SU-DHL-6 (cell line): ENCODE data around the gene CTH.
"Not testable (repeated sequence)": the region's sequence is repeated elsewhere in the genome, so short reads cannot be mapped to it uniquely, and the experiment has no call there.

Experiments used
- H2AFZ ChIP-seq: fragments of 200-600 bp; sonication (generic); 2 replicates; pipeline ENCODE4 v1.6.1; 2014; ENCODE audit warnings: low read depth, mild to moderate bottlenecking, moderate library complexity, mixed read lengths, antibody characterized with exemption, low read length; ENCODE audit not compliant: severe bottlenecking
- H3F3A ChIP-seq: fragments of 200-600 bp; shearing (Covaris generic); 2 replicates; pipeline ENCODE4 v1.6.0; 2016; ENCODE audit warnings: antibody characterized with exemption, mild to moderate bottlenecking; ENCODE audit not compliant: insufficient read depth
- H3K27ac ChIP-seq: fragments of 200-600 bp; sonication (generic); 2 replicates; pipeline ENCODE4 v1.5.1; 2016; ENCODE audit warnings: low read depth, mild to moderate bottlenecking, low read length, moderate library complexity, mixed read lengths
- H3K27me3 ChIP-seq: fragments of 200-600 bp; sonication (generic), shearing (Covaris generic); 2 replicates; pipeline ENCODE4 v1.6.0; 2014; ENCODE audit warnings: mild to moderate bottlenecking, low read length
- H3K36me3 ChIP-seq: fragments of 200-600 bp; sonication (generic); 2 replicates; pipeline ENCODE4 v1.6.1; 2014; ENCODE audit warnings: mild to moderate bottlenecking, low read length, mixed read lengths
- H3K4me2 ChIP-seq: fragments of 300-600, 200-600 bp; shearing (Covaris generic), sonication (generic); 2 replicates; pipeline ENCODE4 v1.6.0; 2014; ENCODE audit warnings: low read length, low read depth, mild to moderate bottlenecking; ENCODE audit not compliant: poor library complexity, severe bottlenecking
- H3K4me3 ChIP-seq: fragments of 200-600 bp; sonication (generic); 2 replicates; pipeline ENCODE4 v1.5.1; 2014; ENCODE audit warnings: antibody characterized with exemption, low read length, mild to moderate bottlenecking, mixed read lengths; ENCODE audit not compliant: insufficient read depth, poor library complexity, severe bottlenecking
- H3K79me2 ChIP-seq: fragments of 200-600 bp; sonication (generic); 2 replicates; pipeline ENCODE4 v1.6.1; 2014; ENCODE audit warnings: mild to moderate bottlenecking, low read length, moderate library complexity; ENCODE audit not compliant: insufficient read depth
- H3K9ac ChIP-seq: fragments of 200-600 bp; sonication (generic); 2 replicates; pipeline ENCODE4 v1.7.0; 2014; ENCODE audit warnings: mild to moderate bottlenecking, low read length
- H3K9me2 ChIP-seq: fragments of 200-600 bp; sonication (generic); replicated peaks from 2 replicates; pipeline ENCODE4 v1.6.1; 2014; ENCODE audit warnings: low read length; ENCODE audit not compliant: insufficient read depth
- H3K9me3 ChIP-seq: fragments of 200-600 bp; sonication (generic); 2 replicates; pipeline ENCODE4 v1.6.1; 2014; ENCODE audit warnings: low read length, mixed read lengths; ENCODE audit not compliant: insufficient read depth
- H4K20me1 ChIP-seq: fragments of 200-600 bp; sonication (generic); 2 replicates; pipeline ENCODE4 v1.6.1; 2014; ENCODE audit warnings: low read depth, mild to moderate bottlenecking, antibody characterized with exemption, low read length, moderate library complexity, mixed read lengths
- EZH2phosphoT487 ChIP-seq: fragments of 200-600 bp; sonication (generic), shearing (Covaris generic); conservative IDR thresholded peaks from 2 replicates; pipeline ENCODE4 v1.6.1; 2018; ENCODE audit warnings: mild to moderate bottlenecking, antibody characterized with exemption, low read length, moderate library complexity, mixed read lengths
- TF ChIP-seq, protein P1 (sequence below): fragments of 200-600 bp; sonication (generic); IDR thresholded peaks from one replicate; pipeline ENCODE4 v1.5.1; 2017; ENCODE audit warnings: antibody characterized with exemption, mild to moderate bottlenecking, low read length, moderate library complexity; ENCODE audit not compliant: insufficient read depth, poor library complexity, severe bottlenecking

CTH gene

DNA sequence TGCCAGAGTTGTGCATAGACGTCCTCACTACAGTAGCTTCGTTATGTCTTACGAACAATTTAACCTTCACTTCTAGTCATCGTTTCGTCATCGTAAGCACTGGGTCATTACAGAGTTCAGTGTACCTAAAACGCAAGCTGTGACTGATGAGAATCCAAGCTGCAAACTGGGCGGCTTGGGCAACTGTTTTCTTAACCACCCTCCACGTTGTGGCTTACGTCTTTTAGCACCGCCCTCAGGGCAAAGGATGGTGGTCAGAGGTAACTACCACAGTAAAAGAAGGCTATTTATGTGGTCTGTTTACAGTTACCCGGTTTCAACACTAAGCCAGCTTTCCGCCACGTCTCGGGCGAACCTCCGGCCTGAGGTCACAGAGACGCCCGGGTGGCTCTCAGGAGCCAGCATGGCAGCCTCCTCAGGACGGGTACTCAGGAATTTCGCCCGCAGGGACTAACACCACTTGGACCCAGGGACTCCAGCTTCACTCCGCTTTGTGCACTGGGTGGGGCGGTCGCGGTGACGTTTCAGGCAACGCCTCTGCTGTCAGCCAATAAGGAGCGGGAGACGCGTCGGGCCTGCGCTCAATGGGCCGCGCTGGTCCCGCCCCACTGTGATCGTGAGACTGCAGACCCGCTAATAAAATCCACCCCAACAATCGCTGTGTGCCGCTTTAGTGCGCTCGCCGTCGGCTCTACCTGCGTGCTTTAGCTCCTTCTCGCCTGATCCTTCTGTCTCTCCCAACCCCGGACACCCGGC lies at the start of gene CTH:
Gene CTH (plus strand): TSS at position 665 of the 756 bp plus-strand sequence. CDS start 148 bp downstream, outside the sequence.
- no peaks in the 10 kb centered on the region for H4K20me1 ChIP-seq
- peak within 1 kb of the TSS; percentile 97 for H2AFZ ChIP-seq
- no peaks in the 10 kb centered on the region for H3K9me3 ChIP-seq
- peaks cover 8% of the 10 kb centered on the region; the same call in 1 of the 2 replicates for H3K79me2 ChIP-seq
- no peak for TF ChIP-seq EZH2phosphoT487
- TF ChIP-seq, protein P1, sequence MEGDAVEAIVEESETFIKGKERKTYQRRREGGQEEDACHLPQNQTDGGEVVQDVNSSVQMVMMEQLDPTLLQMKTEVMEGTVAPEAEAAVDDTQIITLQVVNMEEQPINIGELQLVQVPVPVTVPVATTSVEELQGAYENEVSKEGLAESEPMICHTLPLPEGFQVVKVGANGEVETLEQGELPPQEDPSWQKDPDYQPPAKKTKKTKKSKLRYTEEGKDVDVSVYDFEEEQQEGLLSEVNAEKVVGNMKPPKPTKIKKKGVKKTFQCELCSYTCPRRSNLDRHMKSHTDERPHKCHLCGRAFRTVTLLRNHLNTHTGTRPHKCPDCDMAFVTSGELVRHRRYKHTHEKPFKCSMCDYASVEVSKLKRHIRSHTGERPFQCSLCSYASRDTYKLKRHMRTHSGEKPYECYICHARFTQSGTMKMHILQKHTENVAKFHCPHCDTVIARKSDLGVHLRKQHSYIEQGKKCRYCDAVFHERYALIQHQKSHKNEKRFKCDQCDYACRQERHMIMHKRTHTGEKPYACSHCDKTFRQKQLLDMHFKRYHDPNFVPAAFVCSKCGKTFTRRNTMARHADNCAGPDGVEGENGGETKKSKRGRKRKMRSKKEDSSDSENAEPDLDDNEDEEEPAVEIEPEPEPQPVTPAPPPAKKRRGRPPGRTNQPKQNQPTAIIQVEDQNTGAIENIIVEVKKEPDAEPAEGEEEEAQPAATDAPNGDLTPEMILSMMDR = no peak
- H3K36me3 ChIP-seq = no peaks in the 10 kb centered on the region
- peak within 1 kb of the TSS; percentile 72 for H3K4me2 ChIP-seq
- no peaks in the 10 kb centered on the region for H3K9me2 ChIP-seq
- no peaks in the 10 kb centered on the region for H3K27me3 ChIP-seq
- peak within 1 kb of the TSS; percentile 71 for H3K9ac ChIP-seq
- peak within 1 kb of the TSS; percentile 46 for H3K27ac ChIP-seq
- H3F3A ChIP-seq = peaks cover 3% of the 10 kb centered on the region; the same call in 1 of the 2 replicates
- peak within 1 kb of the TSS; percentile 94 for H3K4me3 ChIP-seq

DNA sequence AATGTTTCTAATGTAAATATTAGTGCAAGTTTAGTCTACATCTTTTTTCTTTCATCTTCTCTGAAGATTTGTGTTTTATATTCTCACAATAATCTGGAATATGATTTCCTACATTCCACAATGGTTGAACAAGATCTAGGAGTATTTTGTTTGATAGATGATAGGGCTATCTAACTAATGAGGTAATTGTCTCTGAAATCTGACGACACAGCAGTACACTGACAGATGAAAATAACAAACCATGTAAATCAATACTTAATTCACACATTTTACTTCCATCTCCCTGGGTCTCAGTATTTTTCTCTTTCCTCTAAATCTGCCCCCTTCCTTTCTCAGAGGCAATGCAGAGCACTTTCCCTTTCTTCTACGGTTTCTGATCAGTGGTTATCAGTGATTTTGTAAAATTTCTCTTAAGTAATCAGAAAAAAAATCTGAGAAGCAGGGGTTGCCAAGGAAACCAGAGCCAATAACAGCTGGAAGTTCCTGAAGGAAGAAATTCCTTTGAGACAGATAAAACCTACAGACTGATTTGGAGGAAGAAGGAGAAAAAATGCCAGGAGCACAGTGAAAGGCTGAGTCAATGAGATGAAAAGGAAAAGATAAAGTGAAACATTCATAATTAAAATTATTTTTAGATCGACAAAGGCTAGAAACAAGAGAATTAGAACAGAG lies 49.2 kb upstream of the CTH start:
- no peaks in the 10 kb centered on the region for H3F3A ChIP-seq
- no peak overlapping the region for H2AFZ ChIP-seq
- H3K27ac ChIP-seq = no peak overlapping the region
- H3K79me2 ChIP-seq = no peaks in the 10 kb centered on the region
- H3K4me3 ChIP-seq = no peak overlapping the region
- no peaks in the 10 kb centered on the region for H3K27me3 ChIP-seq
- TF ChIP-seq, protein P1 = no peak
- TF ChIP-seq EZH2phosphoT487 = no peak
- no peak overlapping the region for H3K4me2 ChIP-seq
- no peaks in the 10 kb centered on the region for H3K36me3 ChIP-seq
- H3K9ac ChIP-seq = no peak overlapping the region
- H3K9me2 ChIP-seq = no peaks in the 10 kb centered on the region
- H3K9me3 ChIP-seq = no peaks in the 10 kb centered on the region
- no peaks in the 10 kb centered on the region for H4K20me1 ChIP-seq

DNA sequence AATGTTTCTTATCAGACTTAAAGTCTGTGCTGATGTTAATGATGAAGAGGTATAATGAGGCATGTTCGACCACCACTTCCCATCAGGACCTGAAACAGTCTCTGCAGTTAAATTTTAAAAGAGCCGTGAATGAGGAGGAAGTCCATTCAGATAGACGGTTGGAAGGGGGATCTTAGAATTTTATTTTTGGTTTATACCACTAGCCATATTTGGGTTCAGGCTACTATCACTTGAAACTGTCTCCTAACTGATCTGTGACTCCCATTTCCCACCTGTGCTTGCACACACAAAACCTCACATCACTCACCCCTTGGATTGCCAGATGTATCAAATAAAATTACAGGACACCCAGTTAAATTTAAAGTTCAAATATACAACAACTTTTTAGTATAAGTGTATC lies 46.6 kb upstream of the CTH start:
- no peak for TF ChIP-seq EZH2phosphoT487
- TF ChIP-seq, protein P1 = no peak

DNA sequence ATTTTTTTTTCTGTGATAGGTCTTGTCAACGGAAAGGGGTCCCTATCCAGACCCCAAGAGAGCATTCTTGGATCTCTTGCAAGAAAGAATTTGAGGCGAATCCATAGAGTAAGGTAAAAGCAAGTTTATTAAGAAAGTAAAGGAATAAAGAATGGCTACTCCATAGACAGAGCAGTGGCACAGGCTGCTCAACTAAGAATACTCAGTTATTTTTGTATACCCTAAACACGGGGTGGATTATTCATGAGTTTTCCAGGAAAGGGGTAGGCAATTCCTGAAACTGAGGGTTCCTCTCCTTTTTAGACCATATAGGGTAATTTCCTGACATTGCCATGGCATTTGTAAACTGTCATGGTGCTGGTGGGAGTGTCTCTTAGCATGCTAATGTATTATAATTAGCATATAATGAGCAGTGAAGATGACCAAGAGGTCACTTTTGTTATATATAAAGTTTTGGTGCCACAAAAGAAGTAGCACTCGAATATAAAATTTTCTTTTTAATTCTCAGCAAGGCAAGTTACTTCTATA lies 44.6 kb upstream of the CTH start:
- H3K9ac ChIP-seq, H3K36me3 ChIP-seq, H4K20me1 ChIP-seq, H3K9me2 ChIP-seq, H2AFZ ChIP-seq, H3K27me3 ChIP-seq, H3K4me3 ChIP-seq, H3K4me2 ChIP-seq, H3F3A ChIP-seq, H3K79me2 ChIP-seq, H3K27ac ChIP-seq, H3K9me3 ChIP-seq: not testable (repeated sequence)

More for the DNA sequence above, 46.6 kb upstream of the CTH start:
- Histone ChIP-seq H3K79me2 (no peaks in the 10 kb centered on the region), H3K9me3 (no peaks in the 10 kb centered on the region), H3K27me3 (no peaks in the 10 kb centered on the region), H3K9me2 (no peaks in the 10 kb centered on the region), H4K20me1 (no peaks in the 10 kb centered on the region), H2AFZ (no peak overlapping the region), H3K9ac (no peak overlapping the region), H3K27ac (no peak overlapping the region), H3K4me3 (no peak overlapping the region), H3K4me2 (no peak overlapping the region), H3K36me3 (no peaks in the 10 kb centered on the region), H3F3A (no peaks in the 10 kb centered on the region)

DNA sequence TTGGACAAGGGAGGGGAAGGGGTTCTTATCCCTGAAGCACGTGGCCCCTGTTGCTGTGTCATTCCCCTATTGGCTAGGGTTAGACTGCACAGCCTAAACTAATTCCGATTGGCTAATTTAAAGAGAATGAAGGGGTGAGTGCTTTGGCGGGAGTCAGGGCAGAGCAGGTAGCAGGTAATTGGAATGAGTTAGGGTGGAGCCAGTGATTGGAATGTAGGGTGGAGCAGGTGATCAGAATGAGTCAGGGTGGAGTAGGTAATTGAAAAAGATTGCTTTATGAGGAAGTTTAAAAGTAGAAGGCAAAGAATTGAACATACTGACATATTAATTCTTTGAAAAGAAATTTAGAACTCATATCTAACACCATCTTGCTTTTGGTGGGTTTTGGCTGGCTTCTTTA lies 44.1 kb upstream of the CTH start:
- H3K36me3 ChIP-seq = not testable (repeated sequence)

More for the DNA sequence above, 44.1 kb upstream of the CTH start:
- H3K79me2 ChIP-seq, H4K20me1 ChIP-seq, H3K27ac ChIP-seq, H3K9me3 ChIP-seq, H3K9ac ChIP-seq, H2AFZ ChIP-seq, H3F3A ChIP-seq, H3K4me3 ChIP-seq, H3K4me2 ChIP-seq, H3K9me2 ChIP-seq, H3K27me3 ChIP-seq: not testable (repeated sequence)
